Neural cell (in vitro differentiated cells): ENCODE measurements around the gene CCL2. TPM values are rescaled to one million over a fixed set of nuclear protein-coding genes. Genes with fewer than 3 reads are reported as not detected.

Experiments
- H2AFZ ChIP-seq: fragments of 200-600, 300-800 bp; sonication (generic), shearing (Covaris generic); 2 replicates; pipeline ENCODE4 v1.6.0; 2014; ENCODE audit warnings: low read depth, mild to moderate bottlenecking, antibody characterized with exemption, low read length, moderate library complexity
- H3F3A ChIP-seq: fragments of 200-600 bp; shearing (Covaris generic); 2 replicates; pipeline ENCODE4 v1.6.1; 2016; ENCODE audit warnings: mild to moderate bottlenecking, moderate library complexity, mixed read lengths, antibody characterized with exemption, low read length; ENCODE audit not compliant: insufficient read depth, poor library complexity, severe bottlenecking
- H3K27ac ChIP-seq: fragments of 200-600, 300-800 bp; sonication (generic), shearing (Covaris generic); 2 replicates; pipeline ENCODE4 v1.5.1; 2014; ENCODE audit warnings: mild to moderate bottlenecking, low read length, moderate library complexity
- H3K27me3 ChIP-seq: fragments of 300-800, 200-600 bp; sonication (generic), shearing (Covaris generic); 2 replicates; pipeline ENCODE4 v1.6.0; 2014; ENCODE audit warnings: mild to moderate bottlenecking, low read depth, low read length, moderate library complexity; ENCODE audit not compliant: insufficient read depth
- H3K36me3 ChIP-seq: fragments of 300-800, 200-600 bp; sonication (generic), shearing (Covaris generic); 2 replicates; pipeline ENCODE4 v1.5.1; 2014; ENCODE audit warnings: mild to moderate bottlenecking, antibody characterized with exemption, low read length, moderate library complexity; ENCODE audit not compliant: insufficient read depth
- H3K4me2 ChIP-seq: fragments of 300-800, 200-600 bp; sonication (generic), shearing (Covaris generic); 2 replicates; pipeline ENCODE4 v1.6.0; 2014; ENCODE audit warnings: mild to moderate bottlenecking, low read length
- H3K4me3 ChIP-seq: fragments of 300-800, 200-600 bp; sonication (generic), shearing (Covaris generic); 2 replicates; pipeline ENCODE4 v1.5.1; 2014; ENCODE audit warnings: mild to moderate bottlenecking, low read length, moderate library complexity
- H3K79me2 ChIP-seq: fragments of 200-600 bp; shearing (Covaris generic); replicated peaks from 2 replicates; pipeline ENCODE4 v1.6.0; 2014; ENCODE audit warnings: mild to moderate bottlenecking, low read length, moderate library complexity; ENCODE audit not compliant: insufficient read depth
- H3K9ac ChIP-seq: fragments of 300-800, 200-600 bp; sonication (generic), shearing (Covaris generic); 2 replicates; pipeline ENCODE4 v1.6.1; 2016; ENCODE audit warnings: mild to moderate bottlenecking, low read length, mixed read lengths
- H3K9me2 ChIP-seq: fragments of 200-600 bp; shearing (Covaris generic); 2 replicates; pipeline ENCODE4 v1.6.1; 2016; ENCODE audit warnings: mild to moderate bottlenecking, low read length, mixed read lengths; ENCODE audit not compliant: insufficient read depth
- H3K9me3 ChIP-seq: fragments of 200-600, 300-800 bp; sonication (generic), shearing (Covaris generic); 2 replicates; pipeline ENCODE4 v1.6.1; 2016; ENCODE audit warnings: mild to moderate bottlenecking, mixed run types, low read length, moderate library complexity, mixed read lengths
- H4K20me1 ChIP-seq: fragments of 200-600 bp; shearing (Covaris generic); 2 replicates; pipeline ENCODE4 v1.6.1; 2016; ENCODE audit warnings: mild to moderate bottlenecking, mixed run types; ENCODE audit not compliant: insufficient read depth
- MXI1 ChIP-seq: fragments of 450-650 bp; conservative IDR thresholded peaks from 2 replicates; pipeline ENCODE4 v1.6.1; 2014; ENCODE audit warnings: antibody characterized with exemption, mild to moderate bottlenecking; ENCODE audit not compliant: poor library complexity, severe bottlenecking
- SMC3 ChIP-seq: fragments of 450-650 bp; conservative IDR thresholded peaks from 2 replicates; pipeline ENCODE4 v1.6.1; 2014; ENCODE audit warnings: antibody characterized with exemption, mild to moderate bottlenecking, moderate library complexity; ENCODE audit not compliant: poor library complexity
- polyA plus RNA-seq: library from polyadenylated mRNA; depleted of rRNA; stranded (reverse); fragments of >200 nt; gene quantifications from 2 replicates; pipeline ENCODE4 v1.2.3, GENCODE V29; 2014

Gene CCL2
- polyA plus RNA-seq, 1 donor from 2014 or later: 0.57 TPM

- H3K27ac ChIP-seq: no peak overlapping the region
- no peak for TF ChIP-seq SMC3
- no peak for TF ChIP-seq MXI1
- no peaks in the 10 kb centered on the region for H3F3A ChIP-seq
- no peak overlapping the region for H2AFZ ChIP-seq
- no peaks in the 10 kb centered on the region for H4K20me1 ChIP-seq
- H3K79me2 ChIP-seq: no peaks in the 10 kb centered on the region
- no peak overlapping the region for H3K9ac ChIP-seq
- no peaks in the 10 kb centered on the region for H3K9me3 ChIP-seq
- H3K9me2 ChIP-seq: no peaks in the 10 kb centered on the region
- no peak overlapping the region for H3K4me3 ChIP-seq
- H3K4me2 ChIP-seq: no peak overlapping the region
- H3K27me3 ChIP-seq: no peaks in the 10 kb centered on the region
- H3K36me3 ChIP-seq: no peaks in the 10 kb centered on the region
Measured at GRCh38 chr17:34306466-34306865, 51.4 kb downstream of the CCL2 start.

Other genes starting within 250 kb of the CCL2 start
- not detected in 2 replicates for gene CCL7, start 14.9 kb downstream of the CCL2 start, polyA plus RNA-seq
- gene CCL11, start 30.5 kb downstream of the CCL2 start, polyA plus RNA-seq: not detected in 2 replicates
- not detected in 2 replicates for gene CCL8, start 64.2 kb downstream of the CCL2 start, polyA plus RNA-seq
- gene CCL13, start 101.2 kb downstream of the CCL2 start, polyA plus RNA-seq: not detected in 2 replicates
- not detected in 2 replicates for gene CCL1, start 107.9 kb downstream of the CCL2 start, polyA plus RNA-seq